Nephron progenitor cell (in vitro differentiated cells): Measurements from ENCODE around the gene PYGB.

Experiments
- DNase-seq: peaks from one replicate; pipeline ENCODE4 v3.0.0; 2021
- H3K27ac Mint-ChIP-seq: 2 replicates; pipeline ENCODE4 v1.8.0; 2021; ENCODE audit warnings: mild to moderate bottlenecking, moderate library complexity, mixed read lengths
- H3K27me3 Mint-ChIP-seq: 2 replicates; pipeline ENCODE4 v1.8.0; 2021; ENCODE audit warnings: mild to moderate bottlenecking, low read depth, mixed read lengths; ENCODE audit not compliant: poor library complexity
- H3K36me3 Mint-ChIP-seq: 2 replicates; pipeline ENCODE4 v1.8.0; 2021; ENCODE audit warnings: low read depth, mixed read lengths
- H3K4me1 Mint-ChIP-seq: 2 replicates; pipeline ENCODE4 v1.8.0; 2021; ENCODE audit warnings: mixed read lengths
- H3K4me3 Mint-ChIP-seq: 2 replicates; pipeline ENCODE4 v1.8.0; 2021; ENCODE audit warnings: mild to moderate bottlenecking, moderate library complexity, mixed read lengths
- H3K9me3 Mint-ChIP-seq: 2 replicates; pipeline ENCODE4 v1.8.0; 2021; ENCODE audit warnings: mild to moderate bottlenecking, moderate library complexity, mixed read lengths
- CTCF ChIP-seq: fragments of 200-600 bp; sonication (generic); IDR thresholded peaks from 2 replicates; pipeline ENCODE4 v1.5.0; 2021; ENCODE audit warnings: antibody characterized with exemption

The PYGB gene

DNA sequence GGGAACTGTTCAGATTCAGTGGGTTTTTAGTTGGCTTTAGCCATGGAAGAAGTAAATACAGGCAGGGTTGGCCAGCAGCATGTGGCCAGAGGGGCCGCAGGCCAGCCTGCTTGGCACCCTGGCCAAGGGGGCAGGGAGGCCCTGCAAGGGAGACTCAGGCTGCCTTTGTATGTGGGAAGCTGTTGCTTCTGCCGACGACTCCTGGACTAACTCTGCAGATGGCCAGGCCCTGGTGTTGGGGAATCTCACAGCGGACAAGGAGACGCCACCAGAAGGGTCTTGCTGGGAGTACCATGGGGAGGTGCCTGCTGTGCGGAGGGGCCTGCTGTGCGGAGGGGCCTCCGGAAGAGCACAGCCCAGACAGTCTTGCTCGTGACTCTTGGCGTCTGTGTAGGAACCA, 25.2 kb downstream of the PYGB start:
- TF ChIP-seq CTCF: no peak
- H3K27me3 Mint-ChIP-seq: no peaks in the 10 kb centered on the region

DNA sequence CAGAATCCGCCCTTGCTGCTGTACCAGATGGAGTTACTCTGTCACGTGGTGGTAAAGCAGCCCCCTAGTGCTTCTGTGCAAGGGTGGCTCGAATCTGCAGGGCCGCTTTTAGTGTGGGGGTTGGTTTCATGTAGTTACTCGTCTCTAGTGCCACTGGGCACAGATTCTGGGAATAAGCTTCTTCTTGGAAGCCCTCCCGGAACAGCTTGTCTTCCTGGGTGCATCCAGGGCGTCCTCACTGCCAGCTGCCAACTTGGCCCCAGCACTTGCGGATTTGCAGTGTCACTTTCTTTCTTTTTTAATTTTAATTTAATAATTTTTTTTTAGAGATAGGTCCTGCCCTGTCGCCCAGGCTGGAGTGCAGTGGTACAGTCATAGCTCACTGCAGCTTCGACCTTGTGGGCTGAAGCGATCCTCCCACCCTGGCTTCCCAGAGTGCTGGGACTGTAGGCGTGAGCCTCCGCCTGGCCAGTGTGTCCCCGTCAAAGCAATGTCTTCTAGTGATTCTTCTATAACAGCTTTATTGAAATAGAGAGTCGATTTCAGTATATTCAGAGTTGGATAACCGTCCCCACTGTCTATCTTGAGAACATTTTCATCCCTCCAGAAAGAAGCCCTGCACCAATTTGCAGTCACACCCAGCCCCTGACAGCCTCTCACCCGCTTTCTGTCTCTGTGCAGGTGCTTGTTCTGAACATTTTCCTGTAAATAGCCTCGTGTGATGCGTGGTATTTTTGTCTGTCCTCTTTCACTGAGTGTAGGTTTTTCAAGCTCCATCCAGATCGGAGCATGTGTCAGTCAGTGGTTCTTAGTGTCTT, 25.9 kb downstream of the PYGB start:
- no peak for DNase-seq
- Mint-ChIP-seq H3K9me3 (no peaks in the 10 kb centered on the region), H3K4me1 (no peaks in the 10 kb centered on the region), H3K36me3 (peaks cover 32% of the 10 kb centered on the region), H3K4me3 (no peak overlapping the region), H3K27ac (no peak overlapping the region), H3K27me3 (no peaks in the 10 kb centered on the region)
- no peak for TF ChIP-seq CTCF

More for the DNA sequence above, 25.2 kb downstream of the PYGB start:
- Mint-ChIP-seq H3K36me3 (peaks cover 37% of the 10 kb centered on the region), H3K4me3 (no peak overlapping the region), H3K9me3 (no peaks in the 10 kb centered on the region), H3K27ac (no peak overlapping the region), H3K4me1 (no peaks in the 10 kb centered on the region)
- no peak for DNase-seq

DNA sequence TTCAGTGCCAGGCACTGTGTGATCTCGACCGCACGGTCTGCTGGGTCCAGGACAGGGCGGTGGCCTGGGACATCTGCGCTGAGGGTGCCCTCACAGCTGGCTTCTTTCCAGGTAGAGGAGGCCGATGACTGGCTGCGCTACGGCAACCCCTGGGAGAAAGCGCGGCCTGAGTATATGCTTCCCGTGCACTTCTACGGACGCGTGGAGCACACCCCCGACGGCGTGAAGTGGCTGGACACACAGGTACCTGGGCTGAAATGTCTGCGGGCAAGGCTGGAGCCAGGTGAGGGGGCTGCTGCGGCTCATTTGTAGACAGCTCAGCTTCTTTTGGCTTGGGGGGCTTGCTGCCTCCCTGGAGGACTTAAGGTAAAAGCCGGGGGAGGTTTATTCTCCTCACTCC, 26.6 kb downstream of the PYGB start:
- no peaks in the 10 kb centered on the region for H3K27me3 Mint-ChIP-seq
- peaks cover 25% of the 10 kb centered on the region for H3K36me3 Mint-ChIP-seq
- H3K4me3 Mint-ChIP-seq: no peak overlapping the region
- H3K4me1 Mint-ChIP-seq: no peaks in the 10 kb centered on the region
- peak overlapping the region; percentile 39 for H3K27ac Mint-ChIP-seq
- DNase-seq: no peak
- TF ChIP-seq CTCF: no peak
- H3K9me3 Mint-ChIP-seq: no peaks in the 10 kb centered on the region

- Mint-ChIP-seq H3K4me3 (no peak overlapping the region), H3K27me3 (no peaks in the 10 kb centered on the region), H3K36me3 (peaks cover 20% of the 10 kb centered on the region), H3K9me3 (no peaks in the 10 kb centered on the region), H3K27ac (peak overlapping the region; percentile 82), H3K4me1 (no peaks in the 10 kb centered on the region)
- no peak for DNase-seq
- TF ChIP-seq CTCF: no peak
These were observed 27.3 kb downstream of the PYGB start for GRCh38 chr20:25274891-25275812.

DNA sequence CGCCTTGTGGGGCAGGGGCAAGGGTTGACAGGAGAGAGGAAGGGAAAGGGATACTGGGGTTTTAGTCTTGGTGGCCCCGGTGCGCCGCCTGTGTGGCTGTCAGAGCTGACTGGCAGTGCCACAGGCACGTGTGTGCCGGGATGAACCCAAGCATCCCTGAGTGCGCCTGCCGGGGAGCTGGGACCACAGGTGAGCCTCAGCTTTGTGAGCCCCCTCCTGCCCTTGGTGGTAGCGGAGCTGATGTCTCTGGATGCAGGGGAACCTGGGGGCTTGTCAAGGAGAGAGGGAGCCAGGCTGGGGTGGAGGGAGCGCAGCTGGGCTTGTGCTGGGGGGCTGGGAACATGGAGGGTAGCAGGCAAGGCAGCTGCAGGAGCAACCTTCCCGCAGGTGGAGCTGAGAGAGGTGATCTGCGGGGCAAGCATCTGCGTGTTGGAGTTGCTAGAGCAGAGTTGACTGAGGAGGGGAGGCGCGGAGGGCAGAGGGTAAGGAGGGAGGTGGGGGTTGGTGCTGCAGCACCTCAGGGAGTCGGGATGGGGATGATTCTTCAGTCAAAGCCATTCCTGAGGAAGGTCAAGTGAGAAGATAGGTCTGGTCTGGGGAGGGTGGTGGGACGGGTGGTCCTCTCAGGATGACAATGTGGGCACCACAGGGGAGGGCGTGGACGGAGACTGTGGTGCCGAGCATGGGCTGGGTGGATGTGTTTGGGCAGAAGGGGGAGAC, 28.1 kb downstream of the PYGB start:
- Mint-ChIP-seq H3K36me3 (peaks cover 19% of the 10 kb centered on the region), H3K9me3 (no peaks in the 10 kb centered on the region), H3K27ac (no peak overlapping the region)

More for the DNA sequence above, 28.1 kb downstream of the PYGB start:
- no peak for TF ChIP-seq CTCF
- H3K4me1 Mint-ChIP-seq: no peaks in the 10 kb centered on the region
- H3K27me3 Mint-ChIP-seq: no peaks in the 10 kb centered on the region
- no peak overlapping the region for H3K4me3 Mint-ChIP-seq
- no peak for DNase-seq
